Nephron progenitor cell (in vitro differentiated cells): ENCODE data around the gene CNTNAP2.

Source experiments
- DNase-seq: peaks from one replicate; pipeline ENCODE4 v3.0.0; 2021
- H3K27ac Mint-ChIP-seq: 2 replicates; pipeline ENCODE4 v1.8.0; 2021; ENCODE audit warnings: mild to moderate bottlenecking, moderate library complexity, mixed read lengths
- H3K27me3 Mint-ChIP-seq: 2 replicates; pipeline ENCODE4 v1.8.0; 2021; ENCODE audit warnings: mild to moderate bottlenecking, low read depth, mixed read lengths; ENCODE audit not compliant: poor library complexity
- H3K36me3 Mint-ChIP-seq: 2 replicates; pipeline ENCODE4 v1.8.0; 2021; ENCODE audit warnings: low read depth, mixed read lengths
- H3K4me1 Mint-ChIP-seq: 2 replicates; pipeline ENCODE4 v1.8.0; 2021; ENCODE audit warnings: mixed read lengths
- H3K4me3 Mint-ChIP-seq: 2 replicates; pipeline ENCODE4 v1.8.0; 2021; ENCODE audit warnings: mild to moderate bottlenecking, moderate library complexity, mixed read lengths
- H3K9me3 Mint-ChIP-seq: 2 replicates; pipeline ENCODE4 v1.8.0; 2021; ENCODE audit warnings: mild to moderate bottlenecking, moderate library complexity, mixed read lengths
- CTCF ChIP-seq: fragments of 200-600 bp; sonication (generic); IDR thresholded peaks from 2 replicates; pipeline ENCODE4 v1.5.0; 2021; ENCODE audit warnings: antibody characterized with exemption

CNTNAP2 gene

GRCh38 chr7:146875981-146876380 is 759.4 kb downstream of the CNTNAP2 start:
- H3K4me3 Mint-ChIP-seq, result no peak overlapping the region
- no peaks in the 10 kb centered on the region for H3K4me1 Mint-ChIP-seq
- H3K9me3 Mint-ChIP-seq, result no peaks in the 10 kb centered on the region
- H3K36me3 Mint-ChIP-seq, result no peaks in the 10 kb centered on the region
- no peak for DNase-seq
- H3K27ac Mint-ChIP-seq, result no peak overlapping the region
- TF ChIP-seq CTCF, result no peak
- H3K27me3 Mint-ChIP-seq, result no peaks in the 10 kb centered on the region

GRCh38 chr7:146876411-146876810 is 759.8 kb downstream of the CNTNAP2 start:
- Mint-ChIP-seq H3K27me3 (no peaks in the 10 kb centered on the region), H3K4me3 (no peak overlapping the region), H3K9me3 (no peaks in the 10 kb centered on the region), H3K27ac (no peak overlapping the region), H3K4me1 (no peaks in the 10 kb centered on the region), H3K36me3 (no peaks in the 10 kb centered on the region)
- DNase-seq, result no peak
- TF ChIP-seq CTCF, result no peak

DNA sequence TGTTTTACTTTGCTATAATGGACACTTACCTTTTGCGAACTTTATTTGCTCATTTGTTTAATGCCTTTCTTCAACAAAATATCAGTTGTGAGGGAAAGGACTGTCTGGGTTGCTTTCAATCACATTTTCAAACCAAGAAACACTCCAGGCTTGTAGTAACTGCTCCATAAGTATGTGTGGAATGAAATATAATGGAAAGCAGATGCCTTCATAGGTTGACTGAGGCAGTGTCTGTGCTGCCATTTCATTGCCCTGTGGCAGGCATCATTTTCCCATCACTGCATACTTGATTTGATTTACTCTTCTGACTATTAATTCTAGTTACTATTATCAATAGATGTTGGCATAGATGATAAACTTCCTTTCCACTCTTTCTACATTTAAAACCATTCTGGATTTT is 762.3 kb downstream of the CNTNAP2 start:
- Mint-ChIP-seq H3K27me3 (no peaks in the 10 kb centered on the region), H3K4me3 (no peak overlapping the region), H3K27ac (peak overlapping the region; percentile 30), H3K9me3 (no peaks in the 10 kb centered on the region), H3K36me3 (no peaks in the 10 kb centered on the region), H3K4me1 (no peaks in the 10 kb centered on the region)
- no peak for TF ChIP-seq CTCF
- no peak for DNase-seq

DNA sequence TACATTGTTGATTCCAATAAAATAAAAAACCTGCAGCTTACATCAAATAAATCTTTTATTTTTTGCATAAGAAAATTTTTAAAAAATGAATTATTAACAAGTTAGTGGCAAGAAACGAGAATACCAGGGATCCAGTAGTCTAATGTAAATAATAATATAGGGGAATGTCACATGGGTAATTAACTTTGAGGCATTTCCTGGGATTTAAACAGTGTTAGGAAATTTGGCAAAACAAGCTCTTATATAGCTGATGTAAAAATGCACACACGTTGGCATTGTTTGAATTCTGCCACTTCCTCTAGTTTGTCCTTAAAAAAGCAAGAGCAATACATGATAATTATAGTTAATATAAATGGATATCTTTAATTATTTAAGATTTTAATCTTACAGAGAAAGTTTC is 768.6 kb downstream of the CNTNAP2 start:
- no peak for DNase-seq
- no peak for TF ChIP-seq CTCF
- H3K4me1 Mint-ChIP-seq, result peaks cover 8% of the 10 kb centered on the region
- H3K36me3 Mint-ChIP-seq, result no peaks in the 10 kb centered on the region
- no peak overlapping the region for H3K27ac Mint-ChIP-seq
- no peaks in the 10 kb centered on the region for H3K27me3 Mint-ChIP-seq
- H3K4me3 Mint-ChIP-seq, result no peak overlapping the region
- H3K9me3 Mint-ChIP-seq, result no peaks in the 10 kb centered on the region

- TF ChIP-seq CTCF, result no peak
- no peaks in the 10 kb centered on the region for H3K36me3 Mint-ChIP-seq
- H3K27me3 Mint-ChIP-seq, result no peaks in the 10 kb centered on the region
- no peak overlapping the region for H3K4me3 Mint-ChIP-seq
- no peaks in the 10 kb centered on the region for H3K9me3 Mint-ChIP-seq
- H3K27ac Mint-ChIP-seq, result no peak overlapping the region
- DNase-seq, result no peak
- peaks cover 4% of the 10 kb centered on the region for H3K4me1 Mint-ChIP-seq
Measured at GRCh38 chr7:146889806-146890555, 773.4 kb downstream of the CNTNAP2 start.

- Mint-ChIP-seq H3K27ac (no peak overlapping the region), H3K4me3 (no peak overlapping the region), H3K9me3 (no peaks in the 10 kb centered on the region), H3K4me1 (no peaks in the 10 kb centered on the region), H3K36me3 (no peaks in the 10 kb centered on the region), H3K27me3 (no peaks in the 10 kb centered on the region)
- TF ChIP-seq CTCF, result no peak
- DNase-seq, result no peak
Measured at GRCh38 chr7:146892151-146892550, 775.5 kb downstream of the CNTNAP2 start.
